ENCODE data around the gene PDIA3. TPM values are rescaled to one million over a fixed set of nuclear protein-coding genes. Genes with fewer than 3 reads are reported as not detected.
A peak's percentile ranks its signal among the peaks of the same experiment; 100 is the strongest.

PDIA3 gene
- total and polyA plus RNA-seq, 2 donors (not counting 1 experiment from before 2014, with no cell fraction given), result 120 to 528 TPM

- H3K36me3 ChIP-seq (ENCODE audit: control insufficient read depth, insufficient read depth, low read length), result peaks cover 22% of the 10 kb centered on the region
- peak overlapping the region; percentile 94 for H3K4me2 ChIP-seq (ENCODE audit: extremely low read depth, insufficient read depth, low read length)
- no peak overlapping the region for H3K9ac ChIP-seq (ENCODE audit: insufficient read depth, low read length)
- no peaks in the 10 kb centered on the region for H3K27me3 ChIP-seq (ENCODE audit: control insufficient read depth, insufficient read depth, low read length)
- H3K79me2 ChIP-seq (ENCODE audit: control insufficient read depth, insufficient read depth, low read length), result peaks cover 32% of the 10 kb centered on the region
- no peak for TF ChIP-seq CTCF (conservative IDR thresholded peaks at IDR 0.05 in 1 of 2, IDR thresholded peaks at IDR 0.05 in 1 of 2; ENCODE audit: low read depth in 1 of 2, low read length in 2 of 2)
- TF ChIP-seq EZH2 (IDR thresholded peaks at IDR 0.05; ENCODE audit: low read length, missing control alignments), result no peak
- H3K4me1 ChIP-seq (ENCODE audit: control insufficient read depth, extremely low read depth, insufficient read depth, low read length), result peaks cover 14% of the 10 kb centered on the region
- peak; percentile 40 to 72 for DNase-seq (ENCODE audit: low read depth in 2 of 2)
- H4K20me1 ChIP-seq (ENCODE audit: control insufficient read depth, extremely low read depth, insufficient read depth, low read length), result no peaks in the 10 kb centered on the region
- H2AFZ ChIP-seq (ENCODE audit: low read length), result no peak overlapping the region
- H3K9me3 ChIP-seq (ENCODE audit: control insufficient read depth, insufficient read depth, low read depth, low read length), result no peaks in the 10 kb centered on the region
- H3K27ac ChIP-seq (ENCODE audit: insufficient read depth, low read length), result peak overlapping the region; percentile 51
- H3K4me3 ChIP-seq (replicated peaks in 1 of 4; ENCODE audit: control extremely low read depth in 1 of 4, insufficient read depth in 1 of 4, low read depth in 3 of 4, low read length in 4 of 4), result peak overlapping the region in 2 of 4 experiments; percentile 4 to 100
These were observed 48.2 kb downstream of the PDIA3 start for GRCh38 chr15:43794269-43795037.

GRCh38 chr15:43795197-43795596 lies 49.0 kb downstream of the PDIA3 start:
- no peak overlapping the region for H3K9ac ChIP-seq (ENCODE audit: insufficient read depth, low read length)

GRCh38 chr15:43795997-43796396 lies 49.8 kb downstream of the PDIA3 start:
- Histone ChIP-seq H3K27me3 (ENCODE audit: control insufficient read depth, insufficient read depth, low read length) (no peaks in the 10 kb centered on the region), H3K27ac (ENCODE audit: insufficient read depth, low read length) (no peak overlapping the region), H3K79me2 (ENCODE audit: control insufficient read depth, insufficient read depth, low read length) (peaks cover 37% of the 10 kb centered on the region), H3K4me3 (replicated peaks in 1 of 4; ENCODE audit: control extremely low read depth in 1 of 4, insufficient read depth in 1 of 4, low read depth in 3 of 4, low read length in 4 of 4) (no peak overlapping the region), H2AFZ (ENCODE audit: low read length) (no peak overlapping the region), H3K4me1 (ENCODE audit: control insufficient read depth, extremely low read depth, insufficient read depth, low read length) (peaks cover 18% of the 10 kb centered on the region), H3K4me2 (ENCODE audit: extremely low read depth, insufficient read depth, low read length) (no peak overlapping the region), H4K20me1 (ENCODE audit: control insufficient read depth, extremely low read depth, insufficient read depth, low read length) (no peaks in the 10 kb centered on the region), H3K9ac (ENCODE audit: insufficient read depth, low read length) (no peak overlapping the region), H3K36me3 (ENCODE audit: control insufficient read depth, insufficient read depth, low read length) (peaks cover 27% of the 10 kb centered on the region), H3K9me3 (ENCODE audit: control insufficient read depth, insufficient read depth, low read depth, low read length) (no peaks in the 10 kb centered on the region)
- TF ChIP-seq EZH2 (IDR thresholded peaks at IDR 0.05; ENCODE audit: low read length, missing control alignments) (no peak), CTCF (conservative IDR thresholded peaks at IDR 0.05 in 1 of 2, IDR thresholded peaks at IDR 0.05 in 1 of 2; ENCODE audit: low read depth in 1 of 2, low read length in 2 of 2) (no peak)
- DNase-seq (ENCODE audit: low read depth in 2 of 2), result no peak

More at GRCh38 chr15:43795197-43795596, 49.0 kb downstream of the PDIA3 start:
- DNase-seq (ENCODE audit: low read depth in 2 of 2), result no peak
- Histone ChIP-seq H3K4me1 (ENCODE audit: control insufficient read depth, extremely low read depth, insufficient read depth, low read length) (peaks cover 17% of the 10 kb centered on the region), H3K27ac (ENCODE audit: insufficient read depth, low read length) (no peak overlapping the region), H3K27me3 (ENCODE audit: control insufficient read depth, insufficient read depth, low read length) (no peaks in the 10 kb centered on the region), H2AFZ (ENCODE audit: low read length) (no peak overlapping the region), H3K4me3 (replicated peaks in 1 of 4; ENCODE audit: control extremely low read depth in 1 of 4, insufficient read depth in 1 of 4, low read depth in 3 of 4, low read length in 4 of 4) (peak overlapping the region in 1 of 4 experiments; percentile 4), H4K20me1 (ENCODE audit: control insufficient read depth, extremely low read depth, insufficient read depth, low read length) (no peaks in the 10 kb centered on the region), H3K9me3 (ENCODE audit: control insufficient read depth, insufficient read depth, low read depth, low read length) (no peaks in the 10 kb centered on the region), H3K4me2 (ENCODE audit: extremely low read depth, insufficient read depth, low read length) (no peak overlapping the region), H3K79me2 (ENCODE audit: control insufficient read depth, insufficient read depth, low read length) (peaks cover 32% of the 10 kb centered on the region), H3K36me3 (ENCODE audit: control insufficient read depth, insufficient read depth, low read length) (peaks cover 27% of the 10 kb centered on the region)
- TF ChIP-seq CTCF (conservative IDR thresholded peaks at IDR 0.05 in 1 of 2, IDR thresholded peaks at IDR 0.05 in 1 of 2; ENCODE audit: low read depth in 1 of 2, low read length in 2 of 2), result no peak
- TF ChIP-seq EZH2 (IDR thresholded peaks at IDR 0.05; ENCODE audit: low read length, missing control alignments), result no peak

All from fibroblast of lung (primary cell).